Lower leg skin (tissue), 4 donors: ENCODE data around the gene CYS1. TPM values are rescaled to one million over a fixed set of nuclear protein-coding genes. Genes with fewer than 3 reads are reported as not detected.

Experiments used
- DNase-seq, 2 donors: peaks; one replicate each; pipeline ENCODE4 v3.0.0-alpha.2; 2019; ENCODE audit warnings: low spot score in 2 of 2
- H3K4me3 ChIP-seq: fragments of 200-600 bp; sonication (generic); 2 replicates; pipeline ENCODE4 v1.5.1; 2017; ENCODE audit warnings: mild to moderate bottlenecking, low read depth; ENCODE audit not compliant: poor library complexity, severe bottlenecking
- CTCF ChIP-seq, 3 donors: fragments of 450-650 bp; IDR thresholded peaks; one replicate each; pipeline ENCODE4 v1.5.1; 2016; ENCODE audit warnings: antibody characterized with exemption in 3 of 3, mild to moderate bottlenecking in 3 of 3, moderate library complexity in 2 of 3
- POLR2A ChIP-seq, 2 donors: fragments of 450-650 bp; IDR thresholded peaks; one replicate each; pipeline ENCODE4 v1.6.1; 2016 to 2017; ENCODE audit warnings: antibody characterized with exemption in 2 of 2, mild to moderate bottlenecking in 1 of 2, moderate library complexity in 1 of 2
- WGBS, 2 donors: methylation state at CpG; one replicate each; pipeline ENCODE4 v1.1.5; 2018; 5-methylcytosine and 5-hydroxymethylcytosine counted together
- intact Hi-C: fragments of 100-400 bp; cut with DNase I; formaldehyde crosslinking; loops from one replicate; pipeline ENCODE4 v1.15.0; 2023; ENCODE audit warnings: low total_unique reads
- total RNA-seq, 4 donors: library from RNA; depleted of rRNA; stranded (reverse); fragments of >200 nt; gene quantifications; one replicate each; pipeline ENCODE4 v1.1.0, GENCODE V29; 2016

CYS1 gene
- total RNA-seq, 4 donors from 2014 or later, result 0.25 to 0.98 (median 0.62) TPM; not detected in 1

GRCh38 chr2:10078001-10078400 lies 2.2 kb downstream of the CYS1 start:
- DNase-seq, result no peak

GRCh38 chr2:10076988-10077527 lies 3.2 kb downstream of the CYS1 start:
- WGBS, 2 donors, result 82 to 84% methylated on average over 5 of the region's 5 CpGs
- no peak for DNase-seq
- H3K4me3 ChIP-seq, result no peak overlapping the region
- TF ChIP-seq POLR2A (IDR thresholded peaks at IDR 0.05) (no peak), CTCF (IDR thresholded peaks at IDR 0.05) (no peak)
- intact Hi-C loops, result loop anchor here (10.0 kb wide), 1 partner anchor 588 kb away; no protein-coding TSS in a partner anchor

More at GRCh38 chr2:10078001-10078400, 2.2 kb downstream of the CYS1 start:
- 90 to 91% methylated on average over 7 of the region's 7 CpGs for WGBS, 2 donors
- intact Hi-C loops, result loop anchor here (10.0 kb wide), 1 partner anchor 587 kb away; no protein-coding TSS in a partner anchor
- TF ChIP-seq CTCF (IDR thresholded peaks at IDR 0.05) (no peak), POLR2A (IDR thresholded peaks at IDR 0.05) (no peak)
- no peak overlapping the region for H3K4me3 ChIP-seq

GRCh38 chr2:10076511-10076910 lies 3.7 kb downstream of the CYS1 start:
- intact Hi-C loops, result loop anchor here (10.0 kb wide), 1 partner anchor 588 kb away; no protein-coding TSS in a partner anchor
- H3K4me3 ChIP-seq, result no peak overlapping the region
- TF ChIP-seq POLR2A (IDR thresholded peaks at IDR 0.05) (no peak), CTCF (IDR thresholded peaks at IDR 0.05) (no peak)
- 81 to 83% methylated on average over 13 of the region's 13 CpGs for WGBS, 2 donors
- DNase-seq, result no peak

GRCh38 chr2:10075571-10076209 lies 4.5 kb downstream of the CYS1 start:
- WGBS, 2 donors, result 70 to 74% methylated on average over 9 of the region's 9 CpGs
- TF ChIP-seq CTCF (IDR thresholded peaks at IDR 0.05) (no peak), POLR2A (IDR thresholded peaks at IDR 0.05) (no peak)
- no peak for DNase-seq
- intact Hi-C loops, result loop anchor here (10.0 kb wide), 1 partner anchor 589 kb away; no protein-coding TSS in a partner anchor
- no peak overlapping the region for H3K4me3 ChIP-seq

- TF ChIP-seq POLR2A (IDR thresholded peaks at IDR 0.05), result no peak
- no peak for TF ChIP-seq CTCF (IDR thresholded peaks at IDR 0.05)
- DNase-seq, result no peak
- no peak overlapping the region for H3K4me3 ChIP-seq
- WGBS, 2 donors, result 78 to 80% methylated on average over 13 of the region's 13 CpGs
- intact Hi-C loops, result loop anchor here (10.0 kb wide), 1 partner anchor 590 kb away; no protein-coding TSS in a partner anchor
These were observed 5.1 kb downstream of the CYS1 start for GRCh38 chr2:10075101-10075500.
